Kidney epithelial cell (primary cell): ENCODE measurements around the gene COLGALT1. TPM values are rescaled to one million over a fixed set of nuclear protein-coding genes. Genes with fewer than 3 reads are reported as not detected.
"Not testable (repeated sequence)": the region's sequence is repeated elsewhere in the genome, so short reads cannot be mapped to it uniquely, and the experiment has no call there.

Experiments used
- DNase-seq: peaks from one replicate; pipeline ENCODE4 v3.0.0-alpha.2; 2010; ENCODE audit warnings: low read depth
- H3K27me3 ChIP-seq: 2 replicates; pipeline ENCODE4 v1.6.0; 2011; ENCODE audit warnings: low read length; ENCODE audit not compliant: control insufficient read depth, insufficient read depth
- H3K36me3 ChIP-seq: 2 replicates; pipeline ENCODE4 v1.5.1; 2011; ENCODE audit warnings: low read length; ENCODE audit not compliant: control insufficient read depth, insufficient read depth
- H3K4me3 ChIP-seq: 2 replicates; pipeline ENCODE4 v1.5.1; 2011; ENCODE audit warnings: low read depth, mild to moderate bottlenecking, control low read depth, low read length
- total RNA-seq: library from RNA; depleted of rRNA; stranded (reverse); fragments of >200 nt; gene quantifications from 2 replicates; pipeline ENCODE4 v1.2.3, GENCODE V29; 2015
- TF ChIP-seq, protein P1 (sequence below): IDR thresholded peaks from 2 replicates; pipeline ENCODE4 v1.5.1; 2011; ENCODE audit warnings: mild to moderate bottlenecking, moderate library complexity, low read length, control low read depth, inconsistent platforms; ENCODE audit not compliant: insufficient read depth, poor library complexity, severe bottlenecking

COLGALT1 gene
- total RNA-seq, 1 donor from 2014 or later = 68.4 TPM

- Histone ChIP-seq H3K36me3 (peaks cover 2% of the 10 kb centered on the region), H3K4me3 (no peak overlapping the region), H3K27me3 (no peaks in the 10 kb centered on the region)
- DNase-seq = no peak
- TF ChIP-seq, protein P1, sequence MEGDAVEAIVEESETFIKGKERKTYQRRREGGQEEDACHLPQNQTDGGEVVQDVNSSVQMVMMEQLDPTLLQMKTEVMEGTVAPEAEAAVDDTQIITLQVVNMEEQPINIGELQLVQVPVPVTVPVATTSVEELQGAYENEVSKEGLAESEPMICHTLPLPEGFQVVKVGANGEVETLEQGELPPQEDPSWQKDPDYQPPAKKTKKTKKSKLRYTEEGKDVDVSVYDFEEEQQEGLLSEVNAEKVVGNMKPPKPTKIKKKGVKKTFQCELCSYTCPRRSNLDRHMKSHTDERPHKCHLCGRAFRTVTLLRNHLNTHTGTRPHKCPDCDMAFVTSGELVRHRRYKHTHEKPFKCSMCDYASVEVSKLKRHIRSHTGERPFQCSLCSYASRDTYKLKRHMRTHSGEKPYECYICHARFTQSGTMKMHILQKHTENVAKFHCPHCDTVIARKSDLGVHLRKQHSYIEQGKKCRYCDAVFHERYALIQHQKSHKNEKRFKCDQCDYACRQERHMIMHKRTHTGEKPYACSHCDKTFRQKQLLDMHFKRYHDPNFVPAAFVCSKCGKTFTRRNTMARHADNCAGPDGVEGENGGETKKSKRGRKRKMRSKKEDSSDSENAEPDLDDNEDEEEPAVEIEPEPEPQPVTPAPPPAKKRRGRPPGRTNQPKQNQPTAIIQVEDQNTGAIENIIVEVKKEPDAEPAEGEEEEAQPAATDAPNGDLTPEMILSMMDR = no peak
Measured at GRCh38 chr19:17565611-17566010, 10.2 kb downstream of the COLGALT1 start.

DNA sequence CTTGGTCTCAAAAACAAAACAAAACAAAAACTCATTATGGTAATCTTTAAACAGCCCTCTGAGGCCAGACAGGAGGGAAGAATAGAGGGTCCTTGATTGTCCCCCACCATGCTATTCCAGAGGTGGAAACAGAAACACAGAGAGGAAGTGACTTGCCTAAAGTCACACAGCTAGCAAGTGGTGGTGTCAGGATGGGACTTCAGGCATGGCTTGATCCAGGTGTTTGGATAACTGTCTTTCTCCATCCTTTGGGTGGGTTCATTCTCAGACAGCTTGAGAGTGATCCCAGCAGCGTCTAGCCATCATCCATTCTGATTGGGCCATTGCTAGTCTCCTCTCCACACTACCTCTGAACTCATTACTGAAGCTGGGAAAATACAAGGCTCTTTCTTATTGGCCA is 12.5 kb downstream of the COLGALT1 start:
- DNase-seq = no peak
- peaks cover 2% of the 10 kb centered on the region for H3K36me3 ChIP-seq
- TF ChIP-seq, protein P1 = no peak

DNA sequence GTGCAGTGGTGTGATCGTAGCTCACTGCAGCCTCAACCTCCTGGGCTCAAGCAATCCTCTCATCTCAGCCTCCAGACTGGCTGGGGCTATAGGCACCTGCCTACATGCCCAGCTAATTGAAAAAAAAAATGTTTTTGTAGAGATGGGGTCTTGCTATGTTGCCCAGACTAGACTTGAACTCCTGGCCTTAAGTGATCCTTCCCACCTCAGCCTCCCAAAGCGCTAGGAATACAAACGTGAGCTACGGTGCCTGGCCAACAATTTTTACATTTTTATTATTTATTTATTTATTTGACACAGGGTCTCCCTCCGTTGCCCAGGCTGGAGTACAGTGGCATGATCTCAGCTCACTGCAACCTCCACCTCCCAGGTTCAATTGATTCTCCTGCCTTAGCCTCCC is 14.8 kb downstream of the COLGALT1 start:
- not testable (repeated sequence) for H3K4me3 ChIP-seq, H3K36me3 ChIP-seq, H3K27me3 ChIP-seq, DNase-seq

More for the DNA sequence above, 12.5 kb downstream of the COLGALT1 start:
- Histone ChIP-seq H3K27me3 (no peaks in the 10 kb centered on the region), H3K4me3 (no peak overlapping the region)

DNA sequence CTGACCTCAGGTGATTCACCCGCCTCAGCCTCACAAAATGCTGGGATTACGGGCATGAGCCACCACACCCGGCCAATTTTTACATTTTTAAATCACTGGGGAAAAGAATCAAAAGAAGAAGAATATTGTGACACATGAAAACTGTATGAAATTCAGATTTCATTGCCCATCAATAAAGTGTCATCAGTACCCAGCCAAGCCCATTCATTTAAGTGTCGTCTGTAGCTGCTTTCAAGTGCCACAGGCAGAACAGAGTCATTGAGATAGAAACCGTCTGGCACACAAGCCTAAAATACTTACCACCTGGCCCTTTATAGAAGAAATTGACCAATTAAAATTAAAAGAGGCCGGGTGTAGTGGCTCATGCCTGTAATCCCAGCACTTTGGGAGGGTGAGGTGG is 15.3 kb downstream of the COLGALT1 start:
- DNase-seq = no peak
- Histone ChIP-seq H3K27me3 (no peaks in the 10 kb centered on the region), H3K4me3 (no peak overlapping the region), H3K36me3 (peaks cover 2% of the 10 kb centered on the region)
- TF ChIP-seq, protein P1 = no peak

GRCh38 chr19:17572638-17573037 is 17.2 kb downstream of the COLGALT1 start:
- TF ChIP-seq, protein P1 = no peak
- no peak for DNase-seq

GRCh38 chr19:17575871-17576757 is 20.7 kb downstream of the COLGALT1 start:
- Histone ChIP-seq H3K4me3 (no peak overlapping the region), H3K27me3 (no peaks in the 10 kb centered on the region), H3K36me3 (peaks cover 6% of the 10 kb centered on the region)
- DNase-seq = no peak
- TF ChIP-seq, protein P1 = no peak

More at GRCh38 chr19:17572638-17573037, 17.2 kb downstream of the COLGALT1 start:
- peaks cover 3% of the 10 kb centered on the region for H3K36me3 ChIP-seq
- no peaks in the 10 kb centered on the region for H3K27me3 ChIP-seq
- H3K4me3 ChIP-seq = no peak overlapping the region
